GM21367 (cell line): Measurements from ENCODE around the gene DGKZ.
"Not testable (repeated sequence)": the region's sequence is repeated elsewhere in the genome, so short reads cannot be mapped to it uniquely, and the experiment has no call there.

Source experiments
- ATAC-seq: cut with Tn5 transposase; IDR thresholded peaks from one replicate; pipeline ENCODE4 v1.9.1; 2021; ENCODE audit not compliant: unreplicated experiment

Gene DGKZ

GRCh38 chr11:46346886-46347636 is at the start of gene DGKZ:
Gene DGKZ, plus strand, starts transcription at chr11:46347463. Its CDS starts 197 bp downstream, at chr11:46347660.
- peak; percentile 44 for ATAC-seq

- no peak for ATAC-seq
Observed at GRCh38 chr11:46298699-46299433, 48.4 kb upstream of the DGKZ start.

DNA sequence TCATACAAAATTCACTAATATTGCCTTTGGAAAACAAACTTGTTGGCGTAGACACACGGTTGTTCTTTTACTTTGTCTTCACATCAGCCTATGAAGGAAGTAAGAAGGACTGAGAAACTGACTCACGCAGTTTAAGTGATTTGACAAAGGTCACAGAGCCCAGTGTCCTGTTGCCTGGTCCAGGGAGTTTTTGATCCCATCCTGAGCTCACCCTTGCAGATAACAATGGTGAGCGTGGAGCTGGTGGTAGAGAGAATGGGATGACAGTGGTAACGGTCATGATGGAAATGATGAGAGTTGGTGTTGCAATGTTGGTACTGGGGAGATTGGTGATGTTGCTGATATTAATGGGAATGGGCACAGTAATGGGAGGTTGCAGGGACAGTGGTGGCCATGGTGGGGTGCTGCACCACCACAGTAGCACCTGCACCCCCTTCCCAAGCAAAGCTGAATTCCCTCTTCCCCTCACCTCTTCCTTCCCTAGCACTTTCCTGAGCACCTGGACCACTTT is 47.8 kb upstream of the DGKZ start:
- ATAC-seq: no peak

DNA sequence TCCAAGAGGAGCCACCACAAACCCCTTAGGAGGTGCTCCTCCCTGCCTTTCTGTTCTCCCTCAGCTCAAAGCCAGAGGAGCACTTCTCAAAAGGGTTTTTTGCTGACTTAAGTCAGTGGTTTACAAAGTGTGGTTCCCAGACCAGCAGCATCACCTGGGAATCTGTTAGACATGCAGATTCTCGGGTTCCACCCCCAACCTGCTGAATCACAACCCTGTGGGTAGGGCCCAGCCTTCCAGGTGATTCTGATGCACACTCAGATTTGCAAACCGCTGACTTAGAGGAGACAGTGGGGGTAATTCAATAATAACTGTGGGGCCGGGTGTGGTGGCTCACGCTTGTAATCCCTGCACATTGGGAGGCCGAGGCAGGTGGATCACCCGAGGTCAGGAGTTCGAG is 47.0 kb upstream of the DGKZ start:
- ATAC-seq: no peak

GRCh38 chr11:46302866-46303265 is 44.4 kb upstream of the DGKZ start:
- no peak for ATAC-seq

GRCh38 chr11:46304036-46304435 is 43.2 kb upstream of the DGKZ start:
- not testable (repeated sequence) for ATAC-seq

DNA sequence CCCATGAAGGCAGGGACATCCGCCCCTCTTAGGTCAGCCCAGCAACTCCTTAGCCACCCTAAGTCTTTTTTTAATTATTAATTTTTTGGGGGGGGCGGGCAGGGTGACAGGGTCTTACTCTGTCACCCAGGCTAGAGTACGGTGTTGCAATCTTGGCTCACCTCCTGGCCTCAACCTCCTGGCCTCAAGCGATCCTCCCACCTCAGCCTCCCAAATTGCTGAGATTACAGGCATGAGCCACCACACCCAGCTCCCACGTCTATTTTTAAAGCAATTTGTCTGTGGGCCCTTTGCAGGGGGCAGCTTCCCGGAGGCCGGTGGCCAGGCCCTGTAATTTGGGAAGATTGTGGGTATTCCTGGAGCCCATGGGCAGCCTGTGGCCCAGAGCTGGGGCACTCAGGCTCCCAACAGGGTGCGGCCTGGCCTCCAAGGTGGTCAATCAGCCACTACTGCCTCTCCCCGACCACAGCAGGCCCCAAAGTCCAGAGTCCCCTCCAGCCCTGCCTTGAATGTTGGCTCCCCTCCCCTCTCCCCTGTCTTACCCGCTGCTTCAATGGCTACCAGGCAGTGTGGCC is 42.6 kb upstream of the DGKZ start:
- ATAC-seq: no peak

GRCh38 chr11:46305295-46305694 is 42.0 kb upstream of the DGKZ start:
- ATAC-seq: no peak

- ATAC-seq: no peak
Observed at GRCh38 chr11:46306296-46306853, 40.9 kb upstream of the DGKZ start.

DNA sequence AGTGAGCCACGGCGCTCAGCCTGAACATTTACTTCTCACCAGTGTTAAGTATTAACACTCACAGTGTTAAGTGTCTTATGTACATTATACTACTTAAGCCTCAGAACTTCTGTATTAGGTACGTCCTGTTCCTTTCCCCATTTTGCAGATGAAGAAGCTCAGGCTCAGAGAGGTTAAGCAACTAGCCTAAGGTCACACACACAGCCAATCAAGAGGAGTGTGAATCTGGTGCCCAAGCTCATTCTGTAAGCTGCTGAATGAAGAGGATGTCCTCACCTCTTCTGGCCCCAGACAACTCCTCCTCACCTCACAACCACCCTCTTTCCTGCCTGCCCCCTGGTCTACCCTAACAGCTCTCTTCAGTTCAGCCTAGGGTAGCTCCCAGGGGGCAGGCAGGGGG is 39.9 kb upstream of the DGKZ start:
- ATAC-seq: no peak

- no peak for ATAC-seq
Observed at GRCh38 chr11:46307785-46308341, 39.4 kb upstream of the DGKZ start.

- no peak for ATAC-seq
Observed at GRCh38 chr11:46308631-46309419, 38.4 kb upstream of the DGKZ start.

DNA sequence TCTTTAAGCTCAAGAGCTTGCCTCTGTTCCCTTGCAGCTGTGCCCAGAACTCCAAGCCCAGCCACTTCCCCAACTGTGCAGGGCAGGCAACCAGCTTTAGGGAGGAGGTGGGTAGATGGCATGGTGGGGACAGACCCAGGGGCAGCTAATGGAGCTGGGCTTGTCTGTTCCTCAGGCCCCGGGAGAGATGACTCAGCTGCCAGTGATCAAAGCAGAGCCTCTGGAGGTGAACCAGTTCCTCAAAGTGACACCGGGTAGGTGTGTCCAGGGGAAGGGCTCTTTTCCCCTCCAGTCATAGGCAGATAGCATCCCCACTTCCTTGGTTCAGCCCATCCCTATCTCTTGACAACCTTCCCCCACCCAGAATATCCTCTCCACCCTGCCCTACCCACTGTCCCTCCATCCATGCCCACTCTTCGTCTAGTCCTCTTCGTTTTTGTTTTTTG is 37.4 kb upstream of the DGKZ start:
- ATAC-seq: no peak

- no peak for ATAC-seq
Observed at GRCh38 chr11:46315033-46315738, 32.1 kb upstream of the DGKZ start.

- no peak for ATAC-seq
Observed at GRCh38 chr11:46315783-46316563, 31.3 kb upstream of the DGKZ start.

- no peak for ATAC-seq
Observed at GRCh38 chr11:46319074-46319453, 28.2 kb upstream of the DGKZ start.

GRCh38 chr11:46321757-46322156 is 25.5 kb upstream of the DGKZ start:
- no peak for ATAC-seq

DNA sequence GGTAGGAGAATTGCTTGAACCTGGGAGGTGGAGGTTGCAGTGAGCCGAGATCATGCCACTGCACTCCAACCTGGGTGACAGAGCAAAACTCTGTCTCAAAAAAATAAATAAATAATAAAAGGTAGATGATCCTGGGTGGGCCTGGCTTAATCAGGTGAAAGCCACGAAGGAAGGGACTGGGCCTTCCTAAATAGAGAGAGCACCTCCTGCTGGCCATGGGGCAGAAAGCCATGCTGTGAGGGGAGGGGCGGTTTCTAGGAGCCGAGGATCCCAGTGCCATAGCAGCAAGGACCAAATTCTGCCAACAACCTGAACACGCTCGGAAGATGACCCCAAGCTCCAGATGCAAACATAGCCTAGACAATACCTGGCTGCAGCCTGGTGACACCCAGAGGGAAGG is 24.5 kb upstream of the DGKZ start:
- no peak for ATAC-seq

GRCh38 chr11:46326813-46327416 is 20.3 kb upstream of the DGKZ start:
- no peak for ATAC-seq
